Transverse colon (tissue), 4 donors: ENCODE data around the gene HTT. TPM values are rescaled to one million over a fixed set of nuclear protein-coding genes. Genes with fewer than 3 reads are reported as not detected.

Experiments
- DNase-seq: peaks from one replicate; pipeline ENCODE4 v3.0.0-alpha.2; 2019
- H3K27ac ChIP-seq, 4 donors: fragments of 200-600 bp; sonication (generic); 2 replicates each; pipeline ENCODE4 v1.5.1; 2016 to 2018; ENCODE audit warnings: inconsistent platforms in 4 of 4
- H3K27me3 ChIP-seq: fragments of 200-600 bp; sonication (generic); 2 replicates; pipeline ENCODE4 v1.5.1; 2017; ENCODE audit warnings: inconsistent platforms
- H3K36me3 ChIP-seq, 4 donors: fragments of 200-600 bp; sonication (generic); 2 replicates each; pipeline ENCODE4 v1.5.1; 2017 to 2019; ENCODE audit warnings: inconsistent platforms in 4 of 4
- H3K4me1 ChIP-seq, 4 donors: fragments of 200-600 bp; sonication (generic); 2 replicates each; pipeline ENCODE4 v1.5.1; 2017 to 2020; ENCODE audit warnings: inconsistent platforms in 4 of 4
- H3K4me3 ChIP-seq, 4 donors: fragments of 200-600 bp; sonication (generic); 1 replicate in 1 of 4; 2 replicates in 3 of 4; pipeline versions ENCODE4 v1.5.1 to v1.6.1; 2017 to 2019; ENCODE audit warnings: inconsistent platforms in 4 of 4
- H3K9me3 ChIP-seq, 2 donors: fragments of 200-600 bp; sonication (generic); 2 replicates each; pipeline ENCODE4 v1.5.1; 2017 to 2019; ENCODE audit warnings: inconsistent platforms in 2 of 2
- EP300 ChIP-seq: sonication (generic); formaldehyde crosslinking; IDR thresholded peaks from one replicate; pipeline ENCODE4 v1.6.1; 2017; ENCODE audit warnings: antibody characterized with exemption, low read depth
- POLR2A ChIP-seq: fragments of 450-650 bp; IDR thresholded peaks from one replicate; pipeline ENCODE4 v1.6.1; 2016; ENCODE audit warnings: antibody characterized with exemption, mild to moderate bottlenecking, moderate library complexity
- POLR2AphosphoS5 ChIP-seq, 3 donors: sonication (generic); formaldehyde crosslinking; IDR thresholded peaks; one replicate each; pipeline ENCODE4 v1.6.1; 2016; ENCODE audit warnings: antibody characterized with exemption in 3 of 3
- WGBS, 2 donors: methylation state at CpG; one replicate each; pipeline ENCODE4 v1.1.5; 2018; ENCODE audit warnings: low coverage in 1 of 2; 5-methylcytosine and 5-hydroxymethylcytosine counted together
- in situ Hi-C, 4 donors: fragments of 200-750 bp; cut with MboI; loops; one replicate each; pipeline versions ENCODE4 v1.15.0 to v1.15.1; 2017; ENCODE audit warnings: low sequenced_read_pairs in 3 of 4, low pct_ligation_motif_present in 1 of 4, low pct_unique_long_range_greater_than_20kb in 1 of 4
- intact Hi-C: fragments of 100-400 bp; cut with DNase I; formaldehyde crosslinking; loops from one replicate; pipeline ENCODE4 v1.15.1; 2023; ENCODE audit warnings: low total_unique reads
- total RNA-seq, 4 donors: library from RNA; depleted of rRNA; stranded (reverse); fragments of >200 nt; gene quantifications; one replicate each; pipeline ENCODE4 v1.1.0, GENCODE V29; 2016
- TF ChIP-seq, protein P1 (sequence below), 5 experiments: fragments of 200-600 bp in 3 of 5; fragments of 450-650 bp in 2 of 5; sonication (generic) in 3 of 5; IDR thresholded peaks; 1 replicate in 2 of 5; 2 replicates in 3 of 5; pipeline ENCODE4 v1.5.1; 2016 to 2017; ENCODE audit warnings: antibody characterized with exemption in 5 of 5, inconsistent platforms in 3 of 5, mild to moderate bottlenecking in 2 of 5, moderate library complexity in 1 of 5

The HTT gene
- total RNA-seq, 4 donors from 2014 or later: 40.0 to 111 (median 79.4) TPM

DNA sequence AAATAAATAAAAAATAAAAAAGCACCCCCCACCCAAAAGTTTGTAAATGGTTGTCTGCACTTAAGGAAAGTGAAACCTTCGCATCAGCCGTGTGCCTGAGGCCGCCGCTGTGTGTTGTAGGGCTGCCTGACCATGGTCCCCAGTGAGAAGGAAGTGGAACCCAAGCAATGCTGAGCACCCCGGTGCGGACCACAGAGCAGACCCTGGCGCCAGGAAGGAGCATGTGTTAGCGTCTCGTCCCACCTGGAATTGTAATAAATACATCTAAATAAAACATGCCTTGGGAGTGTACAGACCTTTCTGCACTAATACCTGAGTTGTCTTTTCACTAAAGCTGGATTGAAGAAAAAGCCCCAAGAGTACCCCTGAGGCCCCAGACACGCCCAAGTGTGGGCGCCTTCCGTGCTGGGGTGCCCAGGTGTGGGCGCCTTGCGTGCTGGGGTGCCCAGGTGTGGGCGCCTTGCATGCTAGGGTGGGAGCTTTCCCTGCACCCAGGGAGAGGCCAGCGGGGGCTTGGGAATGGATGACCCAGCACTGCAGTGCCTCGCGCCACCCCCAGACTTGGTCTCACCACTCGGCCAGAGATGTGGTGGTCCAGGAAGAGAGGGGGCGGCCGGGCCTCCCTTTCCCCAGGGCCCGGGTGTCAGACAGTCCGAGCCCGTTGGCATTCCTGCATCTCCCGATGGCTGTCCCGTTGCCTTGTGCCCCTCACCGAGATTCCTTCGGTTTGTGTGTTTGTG is 33.9 kb upstream of the HTT start:
- Histone ChIP-seq H3K27ac (peak overlapping the region in 3 of 4 donors; percentile 44 to 76 (median 53)), H3K9me3 (no peaks in the 10 kb centered on the region), H3K4me3 (peak overlapping the region in 2 of 4 donors; percentile 34 to 50), H3K27me3 (no peaks in the 10 kb centered on the region), H3K4me1 (peaks cover 0 to 41% (median 17%) of the 10 kb centered on the region in 4 donors), H3K36me3 (no peaks in the 10 kb centered on the region)
- DNase-seq: no peak
- in situ Hi-C loops: no loop called here
- intact Hi-C loops: loop anchor here (10.0 kb wide), 1 partner anchor 276 kb away; no protein-coding TSS in a partner anchor
- 74 to 81% methylated on average over 5 to 28 of the region's 28 CpGs for WGBS, 2 donors
- no peak for TF ChIP-seq POLR2AphosphoS5 (IDR thresholded peaks at IDR 0.05)
- TF ChIP-seq EP300: no peak
- TF ChIP-seq, protein P1, sequence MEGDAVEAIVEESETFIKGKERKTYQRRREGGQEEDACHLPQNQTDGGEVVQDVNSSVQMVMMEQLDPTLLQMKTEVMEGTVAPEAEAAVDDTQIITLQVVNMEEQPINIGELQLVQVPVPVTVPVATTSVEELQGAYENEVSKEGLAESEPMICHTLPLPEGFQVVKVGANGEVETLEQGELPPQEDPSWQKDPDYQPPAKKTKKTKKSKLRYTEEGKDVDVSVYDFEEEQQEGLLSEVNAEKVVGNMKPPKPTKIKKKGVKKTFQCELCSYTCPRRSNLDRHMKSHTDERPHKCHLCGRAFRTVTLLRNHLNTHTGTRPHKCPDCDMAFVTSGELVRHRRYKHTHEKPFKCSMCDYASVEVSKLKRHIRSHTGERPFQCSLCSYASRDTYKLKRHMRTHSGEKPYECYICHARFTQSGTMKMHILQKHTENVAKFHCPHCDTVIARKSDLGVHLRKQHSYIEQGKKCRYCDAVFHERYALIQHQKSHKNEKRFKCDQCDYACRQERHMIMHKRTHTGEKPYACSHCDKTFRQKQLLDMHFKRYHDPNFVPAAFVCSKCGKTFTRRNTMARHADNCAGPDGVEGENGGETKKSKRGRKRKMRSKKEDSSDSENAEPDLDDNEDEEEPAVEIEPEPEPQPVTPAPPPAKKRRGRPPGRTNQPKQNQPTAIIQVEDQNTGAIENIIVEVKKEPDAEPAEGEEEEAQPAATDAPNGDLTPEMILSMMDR (IDR thresholded peaks at IDR 0.05): no peak
- no peak for TF ChIP-seq POLR2A

DNA sequence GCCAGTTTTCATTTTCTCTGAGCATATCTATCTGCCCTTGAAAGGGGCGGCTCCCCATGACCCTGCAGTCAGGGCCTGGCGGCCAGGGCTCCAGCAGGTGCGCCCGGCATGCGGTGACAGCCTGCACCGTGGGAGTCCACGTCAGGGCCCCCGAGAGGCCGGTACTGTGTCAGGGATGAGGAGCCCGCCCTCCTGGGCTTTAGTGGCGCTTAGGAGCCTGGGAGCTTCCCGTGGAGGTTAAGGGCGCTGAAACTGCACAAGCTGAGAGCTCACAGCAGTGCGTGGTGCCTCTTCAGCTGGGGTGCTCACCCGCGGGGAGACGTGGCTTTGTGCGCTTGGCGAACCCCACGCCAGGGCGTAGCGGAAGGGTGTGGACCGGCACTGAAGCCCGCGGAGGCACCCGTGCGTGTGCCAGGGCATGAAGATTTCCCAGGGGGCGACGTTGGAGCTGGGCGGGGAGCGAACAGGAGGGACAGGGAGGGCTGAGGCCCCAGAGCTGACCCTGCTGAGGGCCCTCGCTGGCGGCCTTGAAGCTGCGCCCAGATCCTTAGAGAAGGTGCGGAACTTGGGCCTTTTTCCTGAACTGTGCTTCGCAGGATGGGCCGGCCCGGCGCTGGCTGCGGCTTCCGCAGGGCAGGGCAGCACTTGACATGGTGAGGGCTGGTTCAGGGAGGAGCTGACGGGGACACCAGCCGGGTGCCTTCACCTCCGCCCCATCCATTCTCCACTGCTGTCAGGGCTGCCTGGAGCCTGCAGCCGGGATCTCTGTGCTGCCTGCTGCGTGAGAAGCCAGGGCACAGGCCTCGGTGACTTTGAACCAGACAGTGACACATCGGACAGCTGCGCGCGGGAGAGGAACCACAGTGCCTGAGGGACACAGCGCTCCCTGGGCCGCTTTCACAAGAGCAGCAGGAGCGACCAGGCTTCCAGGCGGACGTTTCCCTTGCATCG is 33.0 kb upstream of the HTT start:
- intact Hi-C loops: loop anchor here (10.0 kb wide), 1 partner anchor 277 kb away; no protein-coding TSS in a partner anchor
- peaks cover 0 to 41% (median 17%) of the 10 kb centered on the region in 4 donors for H3K4me1 ChIP-seq
- WGBS, 2 donors: 44% methylated on average over 57 of the region's 57 CpGs; no CpG with 5 or more reads in 1 of the 2 donors
- no peaks in the 10 kb centered on the region for H3K27me3 ChIP-seq
- H3K36me3 ChIP-seq: no peaks in the 10 kb centered on the region
- TF ChIP-seq EP300 (no peak), POLR2AphosphoS5 (IDR thresholded peaks at IDR 0.05) (peak in 2 of 3 donors; percentile 19 to 37), POLR2A (peak; percentile 35)
- H3K4me3 ChIP-seq: peak overlapping the region; percentile 29 to 50 (median 36)
- peak; percentile 58 for DNase-seq
- H3K27ac ChIP-seq: peak overlapping the region; percentile 44 to 76 (median 54)
- H3K9me3 ChIP-seq: no peaks in the 10 kb centered on the region
- in situ Hi-C loops: no loop called here

DNA sequence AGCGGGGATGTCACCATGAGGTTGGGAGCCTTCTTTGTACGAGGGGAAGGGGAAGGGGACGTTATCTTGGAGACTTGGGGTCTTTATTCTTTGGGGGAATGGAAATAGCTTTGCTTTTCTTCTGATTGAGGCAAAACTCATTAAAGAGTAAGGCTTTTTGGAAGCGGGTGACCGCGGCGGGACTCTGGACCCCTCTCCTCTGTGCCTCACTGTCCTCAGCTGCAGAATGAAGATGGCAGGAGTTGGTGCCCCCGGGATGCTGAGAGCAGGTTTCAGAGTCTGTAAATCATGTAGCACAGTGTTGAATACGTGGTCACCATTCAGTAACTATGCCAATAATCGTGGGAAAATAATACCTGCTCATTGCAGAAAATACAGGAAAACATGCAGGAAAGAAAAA is 32.3 kb upstream of the HTT start:
- Histone ChIP-seq H3K36me3 (no peaks in the 10 kb centered on the region), H3K9me3 (no peaks in the 10 kb centered on the region), H3K27me3 (no peaks in the 10 kb centered on the region), H3K27ac (peak overlapping the region in 3 of 4 donors; percentile 44 to 76 (median 53)), H3K4me3 (peak overlapping the region in 3 of 4 donors; percentile 34 to 50 (median 39)), H3K4me1 (peaks cover 0 to 42% (median 18%) of the 10 kb centered on the region in 4 donors)
- in situ Hi-C loops (no loop called here), intact Hi-C loops (loop anchor here (10.0 kb wide), 1 partner anchor 277 kb away; no protein-coding TSS in a partner anchor)
- WGBS, 2 donors: 69 to 73% methylated on average over 2 to 10 of the region's 10 CpGs
- no peak for DNase-seq
- TF ChIP-seq POLR2AphosphoS5 (IDR thresholded peaks at IDR 0.05) (no peak), POLR2A (no peak), EP300 (no peak)
- TF ChIP-seq, protein P1 (IDR thresholded peaks at IDR 0.05): no peak

DNA sequence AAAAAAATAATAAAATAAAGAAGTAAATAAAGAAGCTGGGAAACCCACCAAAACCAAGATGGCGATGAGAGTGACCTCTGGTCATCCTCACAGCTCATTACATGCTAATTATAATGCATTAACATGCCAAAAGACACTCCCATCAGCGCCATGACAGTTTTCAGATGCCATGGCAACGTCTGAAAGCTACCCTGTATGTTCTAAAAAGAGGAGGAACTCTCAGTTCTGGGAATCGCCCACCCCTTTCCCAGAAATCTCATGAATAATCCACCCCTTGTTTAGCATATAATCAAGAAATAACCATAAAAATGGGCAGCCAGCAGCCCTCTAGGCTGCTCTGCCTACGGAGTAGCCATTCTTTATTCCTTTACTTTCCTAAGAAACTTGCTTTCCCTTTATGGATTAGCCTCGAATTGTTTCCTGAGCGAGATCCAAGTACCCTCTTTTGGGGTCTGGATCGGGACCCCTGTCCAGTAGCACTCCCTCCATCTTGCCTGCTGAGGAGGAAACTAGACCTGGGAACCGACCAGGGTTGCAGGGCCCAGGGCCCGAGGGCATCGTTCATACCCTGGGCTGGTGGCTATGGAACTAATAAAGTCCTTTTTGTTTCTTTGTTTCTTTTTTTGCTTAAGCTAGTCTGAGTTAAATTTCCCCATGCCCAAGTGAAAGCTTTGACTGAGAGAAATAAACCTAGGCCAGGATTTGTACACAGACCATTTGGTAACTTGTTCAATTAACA is 31.0 kb upstream of the HTT start:
- intact Hi-C loops (loop anchor here (10.0 kb wide), 1 partner anchor 279 kb away; no protein-coding TSS in a partner anchor), in situ Hi-C loops (no loop called here)
- H3K36me3 ChIP-seq: no peaks in the 10 kb centered on the region
- no peaks in the 10 kb centered on the region for H3K9me3 ChIP-seq
- H3K27ac ChIP-seq: no peak overlapping the region
- H3K27me3 ChIP-seq: no peaks in the 10 kb centered on the region
- TF ChIP-seq, protein P1 (IDR thresholded peaks at IDR 0.05): no peak
- no peak for TF ChIP-seq POLR2AphosphoS5 (IDR thresholded peaks at IDR 0.05)
- TF ChIP-seq EP300: no peak
- no peak for TF ChIP-seq POLR2A
- no peak for DNase-seq
- H3K4me3 ChIP-seq: no peak overlapping the region
- H3K4me1 ChIP-seq: peaks cover 0 to 33% (median 18%) of the 10 kb centered on the region in 4 donors
- 84 to 90% methylated on average over 7 to 11 of the region's 11 CpGs for WGBS, 2 donors
